A673 (cell line): ENCODE results near the gene GRK4.

Source experiments
- CTCF ChIP-seq: fragments of 300-800, 200-600 bp; sonication (generic); conservative IDR thresholded peaks from 2 replicates; pipeline ENCODE4 v1.5.1; 2017; ENCODE audit warnings: low read depth, mild to moderate bottlenecking, antibody characterized with exemption, low read length, moderate library complexity, mixed read lengths
- EZH2 ChIP-seq: fragments of 200-600 bp; sonication (generic); IDR thresholded peaks from 2 replicates; pipeline ENCODE4 v1.6.1; 2017; ENCODE audit warnings: borderline replicate concordance, low read depth, mild to moderate bottlenecking, mixed read lengths, antibody characterized with exemption, low read length; ENCODE audit not compliant: poor library complexity, severe bottlenecking

- TF ChIP-seq CTCF, result no peak
- TF ChIP-seq EZH2, result no peak
These were observed 70.9 kb downstream of the GRK4 start for GRCh38 chr4:3034231-3034630.
